HEK293 (cell line): ENCODE results near the gene NPW.

Experiments used
- AEBP2 ChIP-seq: fragments of 450-650 bp; formaldehyde crosslinking; IDR thresholded peaks from 2 replicates; pipeline ENCODE4 v1.5.1; 2016; ENCODE audit warnings: missing biosample characterization, missing genetic modification characterization, borderline replicate concordance
- ATF2 ChIP-seq: fragments of 450-650 bp; formaldehyde crosslinking; IDR thresholded peaks from 2 replicates; pipeline ENCODE4 v1.5.1; 2016; ENCODE audit warnings: missing biosample characterization, missing genetic modification characterization, low read depth
- CTCF ChIP-seq: fragments of 450-650 bp; formaldehyde crosslinking; IDR thresholded peaks from 2 replicates; pipeline ENCODE4 v1.5.1; 2016; ENCODE audit warnings: missing biosample characterization, missing genetic modification characterization
- GLI2 ChIP-seq: fragments of 450-650 bp; formaldehyde crosslinking; IDR thresholded peaks from 2 replicates; pipeline ENCODE4; 2017; ENCODE audit warnings: missing biosample characterization, missing genetic modification characterization, low read depth, borderline replicate concordance
- GLIS1 ChIP-seq: fragments of 450-650 bp; formaldehyde crosslinking; IDR thresholded peaks from 2 replicates; pipeline ENCODE4 v1.5.1; 2016; ENCODE audit warnings: missing biosample characterization, missing genetic modification characterization
- HOXA7 ChIP-seq: sonication (generic); formaldehyde crosslinking; IDR thresholded peaks from 2 replicates; pipeline ENCODE4 v1.8.1; 2022; ENCODE audit warnings: missing genetic modification reagents, borderline replicate concordance
- KLF1 ChIP-seq: fragments of 450-650 bp; formaldehyde crosslinking; IDR thresholded peaks from 2 replicates; pipeline ENCODE4 v1.5.1; 2016; ENCODE audit warnings: missing biosample characterization, missing genetic modification characterization
- KLF8 ChIP-seq: fragments of 450-650 bp; formaldehyde crosslinking; IDR thresholded peaks from 2 replicates; pipeline ENCODE4 v1.5.1; 2016; ENCODE audit warnings: missing biosample characterization, missing genetic modification characterization
- YY2 ChIP-seq: fragments of 450-650 bp; formaldehyde crosslinking; IDR thresholded peaks from 2 replicates; pipeline ENCODE4 v1.5.1; 2016; ENCODE audit warnings: missing biosample characterization, missing genetic modification characterization
- ZBTB44 ChIP-seq: fragments of 450-650 bp; IDR thresholded peaks from 2 replicates; pipeline ENCODE4 v1.5.1; 2018; ENCODE audit warnings: missing biosample characterization, mild to moderate bottlenecking, missing genetic modification characterization
- ZEB2 ChIP-seq: fragments of 450-650 bp; formaldehyde crosslinking; IDR thresholded peaks from 2 replicates; pipeline ENCODE4 v1.5.1; 2016; ENCODE audit warnings: missing biosample characterization, missing genetic modification characterization
- ZNF121 ChIP-seq: fragments of 450-650 bp; formaldehyde crosslinking; IDR thresholded peaks from 2 replicates; pipeline ENCODE4 v1.5.1; 2016; ENCODE audit warnings: missing biosample characterization, missing genetic modification characterization
- ZNF140 ChIP-seq: fragments of 450-650 bp; formaldehyde crosslinking; IDR thresholded peaks from 2 replicates; pipeline ENCODE4 v1.5.1; 2016; ENCODE audit warnings: missing biosample characterization, missing genetic modification characterization
- ZNF148 ChIP-seq: fragments of 450-650 bp; formaldehyde crosslinking; IDR thresholded peaks from 2 replicates; pipeline ENCODE4 v1.5.0; 2017; ENCODE audit warnings: missing biosample characterization, missing genetic modification characterization, borderline replicate concordance
- ZNF2 ChIP-seq: fragments of 450-650 bp; formaldehyde crosslinking; IDR thresholded peaks from 2 replicates; pipeline ENCODE4 v1.5.1; 2016; ENCODE audit warnings: missing biosample characterization, missing genetic modification characterization
- ZNF211 ChIP-seq: fragments of 450-650 bp; formaldehyde crosslinking; IDR thresholded peaks from 2 replicates; pipeline ENCODE4 v1.5.1; 2016; ENCODE audit warnings: low read depth, missing biosample characterization, missing genetic modification characterization
- ZNF292 ChIP-seq: fragments of 450-650 bp; formaldehyde crosslinking; IDR thresholded peaks from 2 replicates; pipeline ENCODE4 v1.5.1; 2016; ENCODE audit warnings: low read depth, missing biosample characterization, missing genetic modification characterization, borderline replicate concordance
- ZNF433 ChIP-seq: fragments of 450-650 bp; formaldehyde crosslinking; IDR thresholded peaks from 2 replicates; pipeline ENCODE4 v1.5.1; 2016; ENCODE audit warnings: missing biosample characterization, missing genetic modification characterization, low read depth
- ZNF501 ChIP-seq: fragments of 450-650 bp; formaldehyde crosslinking; IDR thresholded peaks from 2 replicates; pipeline ENCODE4 v1.5.1; 2016; ENCODE audit warnings: missing biosample characterization, missing genetic modification characterization
- ZNF530 ChIP-seq: fragments of 450-650 bp; formaldehyde crosslinking; IDR thresholded peaks from 2 replicates; pipeline ENCODE4 v1.5.1; 2016; ENCODE audit warnings: low read depth, missing biosample characterization, missing genetic modification characterization
- ZNF571 ChIP-seq: fragments of 450-650 bp; formaldehyde crosslinking; IDR thresholded peaks from 2 replicates; pipeline ENCODE4 v1.5.0; 2017; ENCODE audit warnings: missing biosample characterization, missing genetic modification characterization
- ZNF596 ChIP-seq: fragments of 450-650 bp; IDR thresholded peaks from 2 replicates; pipeline ENCODE4 v1.5.0; 2018; ENCODE audit warnings: missing biosample characterization, mild to moderate bottlenecking, missing genetic modification characterization, moderate library complexity
- ZNF600 ChIP-seq: fragments of 450-650 bp; formaldehyde crosslinking; IDR thresholded peaks from 2 replicates; pipeline ENCODE4 v1.5.1; 2016; ENCODE audit warnings: missing biosample characterization, missing genetic modification characterization
- ZNF626 ChIP-seq: fragments of 450-650 bp; sonication (Bioruptor Pico); formaldehyde crosslinking; IDR thresholded peaks from 2 replicates; pipeline ENCODE4 v1.5.1; 2018; ENCODE audit warnings: missing biosample characterization, missing genetic modification characterization, inconsistent platforms
- ZNF692 ChIP-seq: fragments of 450-650 bp; formaldehyde crosslinking; IDR thresholded peaks from 2 replicates; pipeline ENCODE4 v1.5.1; 2016; ENCODE audit warnings: missing biosample characterization, missing genetic modification characterization
- ZNF747 ChIP-seq: fragments of 450-650 bp; formaldehyde crosslinking; IDR thresholded peaks from 2 replicates; pipeline ENCODE4 v1.5.1; 2016; ENCODE audit warnings: missing biosample characterization, missing genetic modification characterization
- ZSCAN30 ChIP-seq: fragments of 450-650 bp; IDR thresholded peaks from 2 replicates; pipeline ENCODE4 v1.5.1; 2018; ENCODE audit warnings: missing biosample characterization, mild to moderate bottlenecking, missing genetic modification characterization, moderate library complexity
- ZSCAN5A ChIP-seq: fragments of 450-650 bp; formaldehyde crosslinking; IDR thresholded peaks from 2 replicates; pipeline ENCODE4 v1.5.1; 2016; ENCODE audit warnings: missing biosample characterization, missing genetic modification characterization

The NPW gene

GRCh38 chr16:2047330-2048115 lies 27.9 kb downstream of the NPW start, which contains the start of the genes NTHL1 and TSC2 (continued):
- no peak for TF ChIP-seq ZNF626
- no peak for TF ChIP-seq ZNF571
- TF ChIP-seq ZNF530, result no peak
- peak; percentile 96 for TF ChIP-seq GLIS1 (tag by site-specific recombination)
- 0 out of 2 replicates have a peak, but pooled peaks have one; percentile 42 for TF ChIP-seq ZNF501 (tag by site-specific recombination)
- peak; percentile 82 for TF ChIP-seq ZNF600 (tag by site-specific recombination)
- TF ChIP-seq KLF1, result peak; percentile 42; the same call in 1 of the 2 replicates
- no peak for TF ChIP-seq ZNF292
- TF ChIP-seq ZNF121, result no peak
- no peak for TF ChIP-seq ZNF433
- TF ChIP-seq ZSCAN5A (tag by site-specific recombination), result no peak
- TF ChIP-seq ZNF148 (tag by site-specific recombination), result no peak
- TF ChIP-seq ZNF596 (tag by site-specific recombination), result 0 out of 2 replicates have a peak, but pooled peaks have one; percentile 15
- TF ChIP-seq CTCF (tag by site-specific recombination), result peak; percentile 90
- TF ChIP-seq ZEB2 (tag by site-specific recombination), result peak; percentile 89
- no peak; the same call in 1 of the 2 replicates for TF ChIP-seq ZNF2 (tag by site-specific recombination)
- TF ChIP-seq YY2 (tag by site-specific recombination), result peak; percentile 99
- no peak for TF ChIP-seq AEBP2 (tag by site-specific recombination)
- TF ChIP-seq ZNF692, result peak; percentile 97
- no peak for TF ChIP-seq GLI2
- no peak for TF ChIP-seq ZNF140
- no peak for TF ChIP-seq ATF2 (tag by site-specific recombination)
- peak; percentile 95 for TF ChIP-seq ZSCAN30 (tag by site-specific recombination)
- no peak for TF ChIP-seq ZNF211 (tag by site-specific recombination)
- peak; percentile 80 for TF ChIP-seq KLF8
- TF ChIP-seq HOXA7 (CRISPR knock-in tag), result no peak
- TF ChIP-seq ZNF747 (tag by site-specific recombination), result no peak
- peak; percentile 66; the same call in 1 of the 2 replicates for TF ChIP-seq ZBTB44 (tag by site-specific recombination)
